IMR-90 (cell line): Measurements from ENCODE around the gene FBXW11. TPM values are rescaled to one million over a fixed set of nuclear protein-coding genes. Genes with fewer than 3 reads are reported as not detected.

Source experiments
- ATAC-seq: fragments of 200-7000 bp; cut with Tn5 transposase; 2 replicates; pipeline ENCODE4 v1.9.1; 2020; ENCODE audit warnings: low read depth, mild to moderate bottlenecking, moderate library complexity
- BruUV-seq: library from RNA; stranded (reverse); fragments of 400-500 nt; replicated peaks from 2 replicates; lab custom pipeline; 2021; lab: Mats Ljungman, UMichigan
- CTCF ChIA-PET: fragments of 300-600 bp; formaldehyde crosslinking; extraction: SDS; loops from one replicate; lab custom pipeline; 2021; ENCODE audit warnings: antibody characterized with exemption; lab: Yijun Ruan, JAX
- POLR2A ChIA-PET: fragments of 300-600 bp; sonication (Branson Sonifier 250); formaldehyde crosslinking; loops from one replicate; lab custom pipeline; 2022; ENCODE audit warnings: antibody characterized with exemption; ENCODE audit not compliant: unreplicated experiment; lab: Charles Lee
- DNase-seq: peaks from one replicate; pipeline ENCODE4 v3.0.0; 2013
- H2AFZ ChIP-seq: replicated peaks from 2 replicates; pipeline ENCODE3; 2013; ENCODE audit warnings: low read length, mild to moderate bottlenecking; ENCODE audit not compliant: poor library complexity
- H2AK5ac ChIP-seq: 2 replicates; pipeline ENCODE4 v1.6.1; 2013; ENCODE audit warnings: low read depth, low read length, inconsistent platforms
- H2AK9ac ChIP-seq: replicated peaks from 2 replicates; pipeline ENCODE3; 2013; ENCODE audit warnings: mild to moderate bottlenecking, low read depth, low read length, moderate library complexity; ENCODE audit not compliant: poor library complexity
- H2BK120ac ChIP-seq: 2 replicates; pipeline ENCODE4 v1.6.1; 2013; ENCODE audit warnings: low read depth, low read length, inconsistent platforms
- H2BK15ac ChIP-seq: 3 replicates; pipeline ENCODE4 v1.6.1; 2013; ENCODE audit warnings: low read depth, low read length, inconsistent platforms
- H2BK20ac ChIP-seq: 2 replicates; pipeline ENCODE4 v1.6.1; 2013; ENCODE audit warnings: low read depth, mild to moderate bottlenecking, inconsistent platforms, low read length, moderate library complexity
- H2BK5ac ChIP-seq: 2 replicates; pipeline ENCODE4 v1.6.1; 2013; ENCODE audit warnings: mild to moderate bottlenecking, low read depth, low read length, inconsistent platforms; ENCODE audit not compliant: poor library complexity, severe bottlenecking
- H3K14ac ChIP-seq: replicated peaks from 2 replicates; pipeline ENCODE4 v1.6.1; 2013; ENCODE audit warnings: low read depth, low read length, inconsistent platforms
- H3K18ac ChIP-seq: 2 replicates; pipeline ENCODE4 v1.6.1; 2013; ENCODE audit warnings: low read depth, low read length, control low read depth
- H3K23ac ChIP-seq: 2 replicates; pipeline ENCODE4 v1.6.1; 2013; ENCODE audit warnings: low read depth, low read length, inconsistent platforms
- H3K27ac ChIP-seq: 2 replicates; pipeline ENCODE4 v1.5.1; 2013; ENCODE audit warnings: mild to moderate bottlenecking, control low read depth, low read length; ENCODE audit not compliant: insufficient read depth
- H3K27me3 ChIP-seq: 2 replicates; pipeline ENCODE4 v1.6.1; 2013; ENCODE audit warnings: low read length; ENCODE audit not compliant: control insufficient read depth, insufficient read depth
- H3K36me3 ChIP-seq: 2 replicates; pipeline ENCODE4 v1.6.1; 2013; ENCODE audit warnings: low read length, mixed read lengths; ENCODE audit not compliant: control insufficient read depth, insufficient read depth
- H3K4ac ChIP-seq: 2 replicates; pipeline ENCODE4 v1.6.1; 2013; ENCODE audit warnings: low read depth, low read length, inconsistent platforms
- H3K4me1 ChIP-seq: 2 replicates; pipeline ENCODE4 v1.6.1; 2013; ENCODE audit warnings: low read length, mixed read lengths; ENCODE audit not compliant: control insufficient read depth, insufficient read depth
- H3K4me2 ChIP-seq: 2 replicates; pipeline ENCODE4 v1.6.1; 2013; ENCODE audit warnings: low read depth, mild to moderate bottlenecking, control low read depth, low read length, moderate library complexity
- H3K4me3 ChIP-seq: 2 replicates; pipeline ENCODE4 v1.5.1; 2013; ENCODE audit warnings: low read depth, mild to moderate bottlenecking, control low read depth, low read length, moderate library complexity; ENCODE audit not compliant: insufficient read depth
- H3K56ac ChIP-seq: 2 replicates; pipeline ENCODE4 v1.6.1; 2013; ENCODE audit warnings: low read length, inconsistent platforms; ENCODE audit not compliant: insufficient read depth; ENCODE audit errors: extremely low read depth
- H3K79me1 ChIP-seq, 2 experiments: 2 replicates each; pipeline ENCODE4 v1.6.1; 2013; ENCODE audit warnings: low read length in 2 of 2, inconsistent platforms in 1 of 2, low read depth in 1 of 2
- H3K9ac ChIP-seq: 2 replicates; pipeline ENCODE4 v1.6.1; 2013; ENCODE audit warnings: low read depth, low read length, control low read depth
- H3K9me1 ChIP-seq: 2 replicates; pipeline ENCODE4 v1.6.1; 2013; ENCODE audit warnings: low read length, inconsistent platforms; ENCODE audit not compliant: insufficient read depth
- H3K9me3 ChIP-seq: 2 replicates; pipeline ENCODE4 v1.6.1; 2013; ENCODE audit warnings: low read length; ENCODE audit not compliant: control insufficient read depth, insufficient read depth
- H4K20me1 ChIP-seq: 2 replicates; pipeline ENCODE4 v1.6.1; 2013; ENCODE audit warnings: low read length, inconsistent platforms; ENCODE audit not compliant: insufficient read depth
- H4K5ac ChIP-seq: 2 replicates; pipeline ENCODE4 v1.6.1; 2013; ENCODE audit warnings: mild to moderate bottlenecking, low read depth, low read length, control low read depth
- H4K8ac ChIP-seq, 2 experiments: 2 replicates each; pipeline ENCODE4 v1.6.1; 2013; ENCODE audit warnings: low read depth in 2 of 2, low read length in 2 of 2, control low read depth in 1 of 2, inconsistent platforms in 1 of 2
- H4K91ac ChIP-seq: 2 replicates; pipeline ENCODE4 v1.6.1; 2013; ENCODE audit warnings: low read depth, low read length, inconsistent platforms; ENCODE audit not compliant: insufficient read depth
- BHLHE40 ChIP-seq: fragments of 150-350 bp; IDR thresholded peaks from 2 replicates; pipeline ENCODE4 v1.6.1; 2016; ENCODE audit warnings: mild to moderate bottlenecking, low read depth, low read length
- CEBPB ChIP-seq: IDR thresholded peaks from 2 replicates; pipeline ENCODE4 v1.6.1; 2012; ENCODE audit warnings: low read depth, low read length, improper control_type of control experiment
- CHD1 ChIP-seq: IDR thresholded peaks from 2 replicates; pipeline ENCODE4 v1.6.1; 2012; ENCODE audit warnings: low read depth, low read length, improper control_type of control experiment
- CTCF ChIP-seq: conservative IDR thresholded peaks from 2 replicates; pipeline ENCODE4 v1.5.1; 2012; ENCODE audit warnings: mild to moderate bottlenecking, low read depth, low read length, improper control_type of control experiment
- FOS ChIP-seq: fragments of 150-350 bp; IDR thresholded peaks from 2 replicates; pipeline ENCODE4 v1.6.1; 2016; ENCODE audit warnings: low read depth, low read length
- MAFK ChIP-seq: IDR thresholded peaks from 2 replicates; pipeline ENCODE4 v1.6.1; 2012; ENCODE audit warnings: low read depth, low read length, improper control_type of control experiment
- MAZ ChIP-seq: IDR thresholded peaks from 2 replicates; pipeline ENCODE4 v1.6.1; 2012; ENCODE audit warnings: low read depth, mild to moderate bottlenecking, low read length, improper control_type of control experiment, moderate library complexity, borderline replicate concordance
- MXI1 ChIP-seq: IDR thresholded peaks from 2 replicates; pipeline ENCODE4 v1.6.1; 2012; ENCODE audit warnings: low read depth, mild to moderate bottlenecking, low read length, moderate library complexity, borderline replicate concordance
- NFE2L2 ChIP-seq: fragments of 150-350 bp; IDR thresholded peaks from 2 replicates; pipeline ENCODE4 v1.6.1; 2016; ENCODE audit warnings: low read depth, mild to moderate bottlenecking, low read length
- POLR2A ChIP-seq: IDR thresholded peaks from 2 replicates; pipeline ENCODE4 v1.6.1; 2012; ENCODE audit warnings: mild to moderate bottlenecking, low read depth, low read length
- RAD21 ChIP-seq: IDR thresholded peaks from 2 replicates; pipeline ENCODE4 v1.6.1; 2012; ENCODE audit warnings: low read length, improper control_type of control experiment
- RCOR1 ChIP-seq: IDR thresholded peaks from 2 replicates; pipeline ENCODE4 v1.6.1; 2012; ENCODE audit warnings: mild to moderate bottlenecking, low read length, improper control_type of control experiment; ENCODE audit not compliant: insufficient replicate concordance
- RFX5 ChIP-seq: IDR thresholded peaks from 2 replicates; pipeline ENCODE4 v1.8.0; 2012; ENCODE audit warnings: low read depth, mild to moderate bottlenecking, low read length, moderate library complexity
- SMC3 ChIP-seq: fragments of 150-350 bp; IDR thresholded peaks from 2 replicates; pipeline ENCODE4 v1.6.1; 2016; ENCODE audit warnings: low read depth, mild to moderate bottlenecking, antibody characterized with exemption, low read length, moderate library complexity
- USF2 ChIP-seq: fragments of 150-350 bp; IDR thresholded peaks from 2 replicates; pipeline ENCODE4 v1.6.1; 2017; ENCODE audit warnings: mild to moderate bottlenecking, antibody characterized with exemption, low read length, low read depth
- WGBS, 2 experiments: methylation state at CpG; one replicate each; pipeline versions ENCODE4 v1.1.5 to v1.1.7; 2013; ENCODE audit warnings: missing lambda C conversion rate in 2 of 2; ENCODE audit not compliant: insufficient read length in 1 of 2; ENCODE audit errors: extremely low coverage in 2 of 2; 5-methylcytosine and 5-hydroxymethylcytosine counted together
- dilution Hi-C: fragments of 300-500 bp; cut with HindIII; formaldehyde crosslinking; loops from one replicate; pipeline ENCODE4 v1.14.3; 2018; ENCODE audit warnings: low sequenced_read_pairs; ENCODE audit not compliant: unreplicated experiment
- in situ Hi-C: fragments of 300-500 bp; cut with MboI; formaldehyde crosslinking; loops from 3 replicates; pipeline ENCODE4 v1.14.3; 2019; ENCODE audit warnings: low sequenced_read_pairs, inconsistent platforms, mixed read lengths
- intact Hi-C: fragments of 100-400 bp; cut with micrococcal nuclease; formaldehyde crosslinking; loops from 2 replicates; pipeline ENCODE4 v1.10.0; 2022
- polyA plus RNA-seq, 3 experiments: library from polyadenylated mRNA; depleted of rRNA; stranded (reverse); fragments of >200 nt; gene quantifications; 2 replicates each; pipeline ENCODE4 v1.2.3, GENCODE V29; 2012; ENCODE audit warnings: low replicate concordance in 1 of 3
- total RNA-seq: library from RNA; depleted of rRNA; stranded (reverse); fragments of >200 nt; gene quantifications from 2 replicates; pipeline ENCODE4 v1.2.3, GENCODE V29; 2012
- TF ChIP-seq, protein P1 (sequence below): fragments of 150-350 bp; IDR thresholded peaks from 2 replicates; pipeline ENCODE4 v1.6.1; 2016; ENCODE audit warnings: low read depth, mild to moderate bottlenecking, low read length, moderate library complexity, borderline replicate concordance

FBXW11 gene
- total and polyA plus RNA-seq, 2 of the 4 experiments (the other 2 are of a cell fraction): 34.3 to 97.1 TPM

GRCh38 chr5:171992305-171992704 is 14.1 kb downstream of the FBXW11 start:
- H3K14ac ChIP-seq: no peak overlapping the region
- dilution Hi-C loops: no loop called here
- no peak overlapping the region for H3K4me2 ChIP-seq
- H3K4me1 ChIP-seq: peaks cover 5% of the 10 kb centered on the region
- peaks cover 60% of the 10 kb centered on the region for H4K20me1 ChIP-seq
- no peak overlapping the region for H2AFZ ChIP-seq
- no peak overlapping the region for H4K5ac ChIP-seq
- no TSS peak for BruUV-seq
- peaks cover 1% of the 10 kb centered on the region for H3K36me3 ChIP-seq
- no peak overlapping the region for H3K27ac ChIP-seq
- ATAC-seq: no peak
- no peaks in the 10 kb centered on the region for H3K27me3 ChIP-seq
- H3K4me3 ChIP-seq: no peak overlapping the region
- in situ Hi-C loops: no loop called here
- H4K91ac ChIP-seq: no peak overlapping the region
- H3K9me3 ChIP-seq: no peaks in the 10 kb centered on the region
- DNase-seq: no peak
- H3K4ac ChIP-seq: no peak overlapping the region
- no peak overlapping the region for H2AK5ac ChIP-seq
- H3K18ac ChIP-seq: no peak overlapping the region
- no peak overlapping the region for H2AK9ac ChIP-seq
- H3K56ac ChIP-seq: no peak overlapping the region
- H2BK20ac ChIP-seq: no peak overlapping the region
- POLR2A ChIA-PET: no interaction called here
- CTCF ChIA-PET: no interaction called here
- TF ChIP-seq CHD1 (no peak), NFE2L2 (no peak), RCOR1 (no peak), MXI1 (no peak), CTCF (no peak), FOS (no peak), BHLHE40 (no peak), POLR2A (no peak), SMC3 (no peak), RFX5 (no peak), CEBPB (no peak), MAZ (no peak), USF2 (no peak), MAFK (no peak), RAD21 (no peak)
- TF ChIP-seq, protein P1, sequence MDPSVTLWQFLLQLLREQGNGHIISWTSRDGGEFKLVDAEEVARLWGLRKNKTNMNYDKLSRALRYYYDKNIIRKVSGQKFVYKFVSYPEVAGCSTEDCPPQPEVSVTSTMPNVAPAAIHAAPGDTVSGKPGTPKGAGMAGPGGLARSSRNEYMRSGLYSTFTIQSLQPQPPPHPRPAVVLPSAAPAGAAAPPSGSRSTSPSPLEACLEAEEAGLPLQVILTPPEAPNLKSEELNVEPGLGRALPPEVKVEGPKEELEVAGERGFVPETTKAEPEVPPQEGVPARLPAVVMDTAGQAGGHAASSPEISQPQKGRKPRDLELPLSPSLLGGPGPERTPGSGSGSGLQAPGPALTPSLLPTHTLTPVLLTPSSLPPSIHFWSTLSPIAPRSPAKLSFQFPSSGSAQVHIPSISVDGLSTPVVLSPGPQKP: no peak
- peaks cover 2% of the 10 kb centered on the region; the same call in 1 of the 2 replicates for H3K9me1 ChIP-seq
- no peak overlapping the region for H2BK5ac ChIP-seq
- peaks cover 26 to 73% of the 10 kb centered on the region in 2 experiments for H3K79me1 ChIP-seq
- WGBS, 2 experiments: 100% methylated on average over 1 of the region's 3 CpGs; no CpG with 5 or more reads in 1 of the 2 experiments
- H2BK120ac ChIP-seq: no peak overlapping the region
- intact Hi-C loops: no loop called here
- no peak overlapping the region for H4K8ac ChIP-seq
- H3K23ac ChIP-seq: no peak overlapping the region
- H2BK15ac ChIP-seq: no peak overlapping the region
- H3K9ac ChIP-seq: no peak overlapping the region
